ENCODE measurements around the gene UBTD1. TPM values are rescaled to one million over a fixed set of nuclear protein-coding genes. Genes with fewer than 3 reads are reported as not detected.
"Not testable (repeated sequence)": the region's sequence is repeated elsewhere in the genome, so short reads cannot be mapped to it uniquely, and the experiment has no call there.

The UBTD1 gene
- total RNA-seq, 1 donor from 2014 or later, result 27.9 TPM

DNA sequence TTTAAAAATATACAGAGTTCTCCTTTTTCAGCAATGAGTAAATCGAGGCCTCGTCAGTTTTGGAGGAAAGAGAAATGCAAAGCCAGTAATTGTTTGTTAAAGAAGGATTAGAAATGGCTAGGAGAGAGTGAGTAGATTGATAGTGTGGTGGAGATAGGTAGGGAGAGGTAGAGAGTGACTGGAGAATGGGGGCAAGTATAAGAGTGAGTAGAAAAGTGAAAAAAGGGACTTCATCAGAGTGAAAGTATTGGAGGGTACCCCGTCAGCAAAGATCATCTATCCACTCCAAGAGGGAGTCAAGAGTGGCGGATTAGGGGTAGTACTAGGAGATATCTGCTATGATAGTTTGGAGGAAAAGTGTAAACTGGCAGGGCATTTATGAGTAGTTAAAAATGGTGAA is 64.6 kb downstream of the UBTD1 start:
- DNase-seq (ENCODE audit: low read depth), result no peak

DNA sequence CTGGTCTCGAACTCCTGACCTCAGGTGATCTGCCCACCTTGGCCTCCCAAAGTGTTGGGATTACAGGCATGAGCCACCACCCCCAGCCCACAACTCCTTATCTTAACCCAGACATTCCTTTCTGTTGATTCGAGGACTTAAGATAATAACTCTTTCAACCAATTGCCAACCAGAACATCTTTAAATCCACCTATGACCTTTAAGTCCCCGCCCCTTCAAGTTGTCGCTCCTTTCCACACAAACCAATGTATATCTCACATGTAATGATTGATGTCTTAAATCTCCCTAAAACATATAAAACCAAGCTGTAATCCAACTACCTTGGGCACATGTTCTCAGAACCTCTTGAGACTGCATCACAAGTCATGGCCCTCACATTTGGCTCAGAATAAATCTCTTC is 66.1 kb downstream of the UBTD1 start:
- DNase-seq (ENCODE audit: low read depth), result no peak

- DNase-seq (ENCODE audit: low read depth), result no peak
These were observed 67.7 kb downstream of the UBTD1 start for GRCh38 chr10:97566336-97566996.

DNA sequence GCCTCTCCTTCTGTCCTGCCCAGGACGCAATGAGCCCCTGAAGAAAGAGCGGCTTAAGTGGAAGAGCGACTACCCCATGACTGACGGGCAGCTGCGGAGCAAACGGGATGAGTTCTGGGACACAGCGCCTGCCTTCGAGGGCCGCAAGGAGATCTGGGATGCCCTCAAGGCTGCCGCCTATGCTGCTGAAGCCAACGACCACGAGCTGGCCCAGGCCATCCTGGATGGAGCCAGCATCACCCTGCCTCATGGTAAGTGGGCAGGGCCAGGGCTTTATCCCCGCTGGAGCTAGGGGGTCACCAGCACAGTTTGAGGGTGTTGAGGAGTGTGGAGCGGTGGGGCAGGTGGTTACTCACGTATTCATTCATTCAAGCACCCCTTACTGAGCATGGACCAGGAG is 69.2 kb downstream of the UBTD1 start:
- DNase-seq (ENCODE audit: low read depth), result no peak

DNA sequence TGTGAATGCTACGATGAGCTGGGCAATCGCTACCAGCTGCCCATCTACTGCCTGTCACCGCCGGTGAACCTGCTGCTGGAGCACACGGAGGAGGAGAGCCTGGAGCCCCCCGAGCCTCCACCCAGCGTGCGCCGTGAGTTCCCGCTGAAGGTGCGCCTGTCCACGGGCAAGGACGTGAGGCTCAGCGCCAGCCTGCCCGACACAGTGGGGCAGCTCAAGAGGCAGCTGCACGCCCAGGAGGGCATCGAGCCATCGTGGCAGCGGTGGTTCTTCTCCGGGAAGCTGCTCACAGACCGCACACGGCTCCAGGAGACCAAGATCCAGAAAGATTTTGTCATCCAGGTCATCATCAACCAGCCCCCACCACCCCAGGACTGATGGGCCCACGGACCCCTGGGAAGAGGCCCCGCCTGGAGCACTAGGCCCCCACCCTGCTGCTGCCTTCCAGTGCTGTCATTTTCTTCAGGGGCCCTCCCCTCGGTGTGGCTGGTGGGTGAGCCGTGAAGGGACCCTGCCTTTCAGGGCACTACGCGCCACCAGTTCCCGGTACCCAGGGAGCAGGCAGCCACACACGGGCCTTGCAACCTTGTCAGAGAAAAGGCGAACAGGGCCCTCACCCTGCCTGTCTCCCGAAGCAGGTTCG is 71.5 kb downstream of the UBTD1 start:
- DNase-seq (ENCODE audit: low read depth), result no peak

DNA sequence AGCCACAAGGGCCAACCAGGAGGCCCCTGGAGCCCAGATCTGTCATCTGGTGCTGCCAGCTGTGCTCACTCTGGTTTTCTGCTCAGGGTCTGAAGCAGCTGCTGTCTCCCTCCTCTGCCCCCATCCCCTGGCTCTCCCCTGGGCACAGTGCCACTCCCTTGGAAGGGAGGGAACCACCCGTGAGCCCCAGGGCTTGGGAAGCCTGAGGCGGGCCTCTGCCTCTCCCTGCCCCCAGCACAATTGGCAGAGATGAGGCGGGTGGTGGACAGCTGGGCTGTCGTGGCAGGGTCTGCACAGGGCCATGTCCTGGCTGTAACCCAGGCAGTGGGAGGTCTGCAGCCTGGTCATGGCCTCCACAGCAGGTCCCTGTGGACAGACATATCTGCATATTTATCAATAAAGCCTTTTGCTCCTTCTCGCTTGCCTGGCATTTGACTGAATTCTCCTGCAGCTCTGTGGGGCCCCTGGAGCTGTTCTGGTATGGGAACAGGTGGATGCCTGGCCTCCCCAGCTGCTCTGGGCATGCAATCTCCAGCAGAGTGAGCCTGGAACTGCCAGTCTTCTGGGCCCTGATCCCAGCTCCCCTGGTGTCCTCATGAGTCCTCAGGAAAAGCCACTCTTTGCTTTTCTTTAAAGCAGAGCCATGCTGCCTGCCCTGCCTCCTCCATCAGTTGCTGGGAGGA is 72.2 kb downstream of the UBTD1 start:
- no peak for DNase-seq (ENCODE audit: low read depth)

DNA sequence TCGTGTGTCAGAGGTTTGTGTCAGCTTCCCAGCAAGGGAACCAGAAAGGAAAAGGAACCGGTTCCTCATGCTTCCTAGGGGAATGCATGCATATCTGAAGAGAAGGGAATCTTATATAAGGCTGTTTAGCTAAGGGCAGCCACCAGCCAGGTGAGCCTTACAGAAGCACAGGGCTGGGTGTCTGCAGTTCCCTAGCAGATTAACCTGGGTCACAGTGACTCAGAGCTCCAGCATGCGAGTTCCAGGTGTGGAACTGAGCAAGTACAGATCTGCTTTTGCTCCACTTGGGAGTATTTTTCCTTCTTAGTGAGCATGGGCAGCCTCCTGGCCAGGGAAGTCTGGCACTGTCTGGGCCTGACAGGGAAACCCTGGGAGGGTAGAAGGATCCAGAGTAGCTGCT is 72.9 kb downstream of the UBTD1 start:
- peak; percentile 76 for DNase-seq (ENCODE audit: low read depth)

- DNase-seq (ENCODE audit: low read depth), result peak; percentile 78
These were observed 73.7 kb downstream of the UBTD1 start, which contains the start of gene ANKRD2 for GRCh38 chr10:97572214-97572989. Gene ANKRD2, plus strand, starts transcription at chr10:97572779. Its CDS starts 10 bp downstream, at chr10:97572789.

DNA sequence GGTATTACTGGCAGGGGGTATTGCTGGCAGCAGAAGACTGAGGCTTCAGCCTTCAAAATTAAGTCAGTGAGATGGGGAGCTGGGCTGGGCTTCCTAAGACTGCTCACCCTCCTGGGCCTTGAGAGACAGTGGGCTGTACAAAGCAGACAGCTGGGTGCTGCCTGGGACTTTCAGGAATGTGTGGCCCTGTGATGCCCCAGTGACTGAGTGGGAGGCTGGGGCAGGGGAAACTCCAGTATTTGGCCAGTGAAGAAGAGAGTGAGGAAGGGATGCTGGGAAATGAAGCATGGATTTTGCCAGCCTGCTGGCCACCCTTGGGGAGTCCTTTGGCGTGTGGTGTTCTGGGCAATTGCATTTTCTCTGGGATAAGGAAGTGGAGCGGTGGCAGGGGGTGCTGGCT is 74.3 kb downstream of the UBTD1 start:
- DNase-seq (ENCODE audit: low read depth), result peak; percentile 69

DNA sequence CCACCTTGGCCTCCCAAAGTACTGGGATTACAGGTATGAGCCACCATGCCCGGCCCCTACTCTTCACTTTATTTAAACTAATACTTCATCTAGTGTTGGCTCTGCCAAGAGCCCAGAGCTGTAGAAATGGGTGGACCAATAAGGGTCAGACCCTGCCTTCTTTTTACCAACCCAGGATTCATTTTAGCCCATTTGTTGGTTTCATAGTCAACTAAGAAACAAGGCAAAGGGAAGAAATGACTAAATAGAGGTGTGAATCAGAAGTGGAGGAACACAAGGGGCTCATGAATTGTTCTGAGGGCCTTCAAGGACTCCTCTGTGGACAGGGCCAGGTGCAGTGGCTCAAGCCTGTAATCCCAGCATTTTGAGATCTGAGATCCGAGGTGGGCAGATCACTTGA is 74.9 kb downstream of the UBTD1 start:
- DNase-seq (ENCODE audit: low read depth), result no peak

DNA sequence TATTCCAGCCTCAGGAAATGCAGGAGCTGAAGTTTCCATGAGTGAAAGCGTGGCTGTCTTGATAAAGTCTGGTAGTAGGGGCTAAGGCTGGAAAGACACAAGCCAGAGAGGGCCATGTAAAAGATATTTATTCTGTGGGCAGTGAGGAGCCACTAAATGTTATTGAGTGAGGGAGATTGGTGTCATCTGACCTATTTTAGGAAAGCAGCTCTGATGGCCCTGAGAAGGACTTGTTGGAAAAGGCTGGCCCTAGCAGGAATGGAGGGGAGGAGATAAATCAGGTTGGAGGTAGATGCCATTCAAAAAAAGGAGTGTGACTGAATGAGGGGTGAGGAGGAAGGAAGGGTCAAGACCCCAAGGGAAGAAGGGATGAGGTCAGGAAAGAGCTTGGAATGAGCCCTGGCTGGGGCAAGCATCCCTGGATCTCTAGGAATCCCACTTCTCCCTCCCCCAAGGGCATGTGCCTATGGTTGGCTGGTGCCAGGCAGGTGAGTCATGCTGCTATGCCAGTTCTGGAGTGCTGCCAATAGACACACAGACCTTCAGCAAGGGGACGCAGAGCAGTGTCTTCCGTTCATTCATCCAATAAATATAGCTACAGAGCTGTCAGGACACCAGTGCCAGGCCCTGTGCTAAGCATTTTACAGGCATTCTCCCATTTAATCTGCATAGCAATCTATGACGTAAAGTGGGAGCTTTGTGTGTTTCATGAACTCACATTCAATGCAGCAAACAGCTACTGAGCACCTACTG is 75.8 kb downstream of the UBTD1 start:
- peak; percentile 99 for DNase-seq (ENCODE audit: low read depth)

DNA sequence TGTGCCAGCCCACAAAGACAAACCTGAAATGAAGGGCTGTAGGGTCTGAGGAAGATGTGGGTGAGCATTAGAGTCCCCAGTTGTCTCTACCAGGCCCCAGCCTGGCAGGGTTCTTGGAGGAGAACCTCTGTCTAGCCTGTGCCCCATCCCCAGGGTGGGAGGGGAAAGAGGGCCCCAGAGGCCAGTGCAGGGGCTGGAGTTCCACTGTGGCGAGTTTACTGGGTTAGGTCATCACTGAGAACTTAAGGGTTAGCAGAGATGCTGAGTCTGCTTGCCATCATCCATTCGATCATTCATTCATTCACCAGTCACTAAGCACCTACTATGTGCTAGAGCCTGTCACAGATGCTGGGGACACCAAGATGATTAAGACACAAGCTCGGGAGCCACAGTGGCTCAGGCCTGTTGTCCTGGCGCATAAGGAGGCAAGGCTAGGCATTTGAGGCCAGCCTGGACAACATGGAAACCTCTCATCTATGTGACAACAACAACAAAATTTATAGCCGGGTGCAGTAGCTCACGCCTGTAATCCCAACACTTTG is 76.5 kb downstream of the UBTD1 start:
- peak; percentile 40 for DNase-seq (ENCODE audit: low read depth)

- not testable (repeated sequence) for DNase-seq (ENCODE audit: low read depth)
These were observed 77.8 kb downstream of the UBTD1 start for GRCh38 chr10:97576487-97576886.

DNA sequence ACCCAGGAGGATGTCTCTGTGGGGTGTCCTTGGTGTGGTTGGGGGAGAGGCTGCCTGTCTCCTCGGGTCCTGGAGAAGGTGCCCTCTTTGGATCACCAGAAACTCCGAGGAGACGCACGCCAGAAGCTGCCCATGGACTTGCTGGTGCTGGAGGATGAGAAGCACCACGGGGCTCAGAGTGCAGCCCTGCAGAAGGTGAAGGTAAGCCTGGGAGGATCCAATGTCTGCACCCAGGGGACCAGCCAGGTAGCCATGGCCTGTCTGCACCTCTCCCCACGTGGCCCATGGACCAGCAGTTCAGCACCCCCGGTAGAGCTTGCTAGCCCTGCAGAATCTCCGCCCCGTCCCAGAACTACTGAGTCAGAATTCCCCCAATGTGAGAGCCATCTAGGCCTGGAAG is 79.0 kb downstream of the UBTD1 start:
- DNase-seq (ENCODE audit: low read depth), result no peak

DNA sequence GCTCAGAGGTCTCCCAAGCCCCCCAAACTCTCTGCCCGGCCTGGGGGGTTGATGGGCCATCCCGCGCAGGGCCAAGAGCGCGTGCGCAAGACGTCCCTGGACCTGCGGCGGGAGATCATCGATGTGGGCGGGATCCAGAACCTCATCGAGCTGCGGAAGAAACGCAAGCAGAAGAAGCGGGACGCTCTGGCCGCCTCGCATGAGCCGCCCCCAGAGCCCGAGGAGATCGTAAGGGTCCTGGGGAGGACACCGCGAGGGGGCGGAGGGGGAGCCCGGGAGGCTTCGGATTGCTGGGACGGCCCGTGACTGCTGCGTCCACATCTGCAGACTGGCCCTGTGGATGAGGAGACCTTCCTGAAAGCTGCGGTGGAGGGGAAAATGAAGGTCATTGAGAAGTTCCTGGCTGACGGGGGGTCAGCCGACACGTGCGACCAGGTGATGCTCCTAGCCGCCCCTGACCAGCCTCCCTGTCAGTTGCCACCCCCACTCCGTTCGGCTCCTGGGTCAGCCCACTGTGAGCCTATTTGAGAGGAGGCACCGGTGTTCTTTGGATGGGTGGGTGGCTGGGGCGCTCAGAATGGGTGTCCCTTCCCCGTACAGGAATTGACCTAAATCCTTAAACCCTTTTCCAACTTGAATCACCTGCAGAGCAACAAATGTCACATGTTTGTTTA is 79.6 kb downstream of the UBTD1 start:
- DNase-seq (ENCODE audit: low read depth), result no peak

DNA sequence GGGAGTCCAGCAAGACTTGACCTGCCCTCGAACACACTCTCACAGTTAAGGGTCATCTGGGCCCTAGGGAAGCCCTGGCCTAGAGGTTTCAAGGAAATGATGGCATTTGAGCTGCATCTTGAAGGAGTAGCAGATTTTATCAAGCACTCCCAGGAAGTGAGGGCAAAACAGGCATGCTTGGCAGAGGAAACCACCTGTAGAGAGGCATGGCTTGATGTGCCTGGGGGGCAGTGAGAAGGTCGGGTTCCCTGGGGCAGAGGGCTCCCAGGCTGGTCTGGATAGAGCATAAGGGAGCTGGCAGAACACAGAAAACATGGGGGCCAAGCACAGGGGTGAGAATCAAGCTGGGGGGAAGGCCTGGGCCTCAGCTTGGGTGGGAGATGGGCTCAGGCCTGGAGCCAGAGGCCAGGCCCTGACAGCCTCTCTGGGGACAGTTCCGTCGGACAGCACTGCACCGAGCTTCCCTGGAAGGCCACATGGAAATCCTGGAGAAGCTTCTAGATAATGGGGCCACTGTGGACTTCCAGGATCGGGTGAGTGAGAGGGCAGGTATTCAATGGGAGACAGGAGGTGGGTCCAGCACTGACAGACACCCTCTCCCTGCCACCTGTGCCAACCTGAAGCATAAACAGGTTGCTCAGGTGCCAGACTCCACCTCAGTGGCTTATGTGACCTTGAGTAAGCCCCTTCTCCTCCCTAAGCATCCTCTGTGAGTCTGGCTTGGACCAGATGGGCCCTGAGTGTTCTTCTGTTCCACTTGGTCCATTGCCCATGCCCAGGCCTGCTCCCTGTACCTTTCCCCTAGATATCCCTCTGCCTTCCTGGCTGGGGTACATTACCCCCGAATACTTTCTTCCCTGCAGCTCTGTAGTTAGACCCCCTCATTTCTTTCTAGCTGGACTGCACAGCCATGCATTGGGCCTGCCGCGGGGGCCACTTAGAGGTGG is 82.0 kb downstream of the UBTD1 start:
- DNase-seq (ENCODE audit: low read depth), result no peak

- no peak for DNase-seq (ENCODE audit: low read depth)
These were observed 83.4 kb downstream of the UBTD1 start for GRCh38 chr10:97582169-97582568.

GRCh38 chr10:97583476-97583875 is 84.8 kb downstream of the UBTD1 start:
- DNase-seq (ENCODE audit: low read depth), result no peak

GRCh38 chr10:97584060-97584797 is 85.5 kb downstream of the UBTD1 start, which contains the start of gene HOGA1:
Gene HOGA1, plus strand, starts transcription at chr10:97584389. Its CDS starts 315 bp downstream, at chr10:97584704.
- DNase-seq (ENCODE audit: low read depth), result peak; percentile 97

Data from renal cortical epithelial cell (primary cell).